CD4-positive, alpha-beta T cell treated with Interleukin-6 for 4 hours (primary cell): ENCODE data around the gene CLDN7.
"Not testable (repeated sequence)": the region's sequence is repeated elsewhere in the genome, so short reads cannot be mapped to it uniquely, and the experiment has no call there.

ENCODE experiments used
- DNase-seq: peaks from one replicate; pipeline ENCODE4 v3.0.0-alpha.2; 2020; ENCODE audit warnings: mixed read lengths

CLDN7 gene

GRCh38 chr17:7252176-7253043 is 9.9 kb downstream of the CLDN7 start, which contains the start of gene ELP5:
Gene ELP5, plus strand, starts transcription at chr17:7252215. Its CDS starts 336 bp downstream, at chr17:7252551.
- peak; percentile 87 for DNase-seq

GRCh38 chr17:7251661-7252175 is 10.6 kb downstream of the CLDN7 start, which contains the start of gene CTDNEP1:
Gene CTDNEP1, minus strand, starts transcription at chr17:7251734. Its CDS starts 438 bp downstream, at chr17:7251296.
- peak; percentile 97 for DNase-seq

- DNase-seq, result no peak
These were observed 11.3 kb downstream of the CLDN7 start for GRCh38 chr17:7250695-7251627.

- no peak for DNase-seq
These were observed 12.4 kb downstream of the CLDN7 start for GRCh38 chr17:7249830-7250229.

- DNase-seq, result no peak
These were observed 13.1 kb downstream of the CLDN7 start for GRCh38 chr17:7249214-7249613.

- no peak for DNase-seq
These were observed 13.5 kb downstream of the CLDN7 start for GRCh38 chr17:7248796-7249195.

- DNase-seq, result no peak
These were observed 15.5 kb downstream of the CLDN7 start for GRCh38 chr17:7246779-7247178.

GRCh38 chr17:7243838-7244237 is 18.4 kb downstream of the CLDN7 start:
- not testable (repeated sequence) for DNase-seq

GRCh38 chr17:7243453-7243729 is 18.9 kb downstream of the CLDN7 start:
- no peak for DNase-seq

GRCh38 chr17:7242717-7243452 is 19.4 kb downstream of the CLDN7 start:
- peak; percentile 96 for DNase-seq

GRCh38 chr17:7241783-7242716 is 20.2 kb downstream of the CLDN7 start, which contains the start of gene GABARAP:
Gene GABARAP, minus strand, starts transcription at chr17:7242449. Its CDS starts 119 bp downstream, at chr17:7242330.
- DNase-seq, result peak; percentile 93

GRCh38 chr17:7241090-7241733 is 21.1 kb downstream of the CLDN7 start:
- no peak for DNase-seq

GRCh38 chr17:7240375-7240774 is 21.9 kb downstream of the CLDN7 start:
- DNase-seq, result no peak

GRCh38 chr17:7239091-7240027 is 22.9 kb downstream of the CLDN7 start, which contains the start of gene PHF23:
Gene PHF23, minus strand, starts transcription at chr17:7239457. Its CDS starts 178 bp downstream, at chr17:7239279.
- peak; percentile 99 for DNase-seq

- peak; percentile 60 for DNase-seq
These were observed 23.7 kb downstream of the CLDN7 start for GRCh38 chr17:7238420-7239090.

GRCh38 chr17:7237761-7238419 is 24.4 kb downstream of the CLDN7 start:
- peak; percentile 93 for DNase-seq

GRCh38 chr17:7237266-7237760 is 25.0 kb downstream of the CLDN7 start:
- DNase-seq, result no peak

- DNase-seq, result no peak
These were observed 25.5 kb downstream of the CLDN7 start for GRCh38 chr17:7236808-7237207.
